ENCODE data around the gene FAM83C.

- TF ChIP-seq CHD4 (IDR thresholded peaks at IDR 0.05; ENCODE audit: borderline replicate concordance) (no peak), MAX (IDR thresholded peaks at IDR 0.05) (peak; percentile 63), CTCF (IDR thresholded peaks at IDR 0.05) (peak; percentile 96), RFX5 (IDR thresholded peaks at IDR 0.05) (no peak), SREBF2 (IDR thresholded peaks at IDR 0.05) (no peak)
Measured at GRCh38 chr20:35303735-35304491, 11.7 kb upstream of the FAM83C start.

All from A549 (cell line).